SK-N-DZ (cell line): ENCODE data around the gene YIPF1.
A peak's percentile ranks its signal among the peaks of the same experiment; 100 is the strongest.
"Not testable (repeated sequence)": the region's sequence is repeated elsewhere in the genome, so short reads cannot be mapped to it uniquely, and the experiment has no call there.

ENCODE experiments used
- DNase-seq: peaks from one replicate; pipeline ENCODE4 v3.0.0-alpha.2; 2015; ENCODE audit warnings: low spot score

The YIPF1 gene

DNA sequence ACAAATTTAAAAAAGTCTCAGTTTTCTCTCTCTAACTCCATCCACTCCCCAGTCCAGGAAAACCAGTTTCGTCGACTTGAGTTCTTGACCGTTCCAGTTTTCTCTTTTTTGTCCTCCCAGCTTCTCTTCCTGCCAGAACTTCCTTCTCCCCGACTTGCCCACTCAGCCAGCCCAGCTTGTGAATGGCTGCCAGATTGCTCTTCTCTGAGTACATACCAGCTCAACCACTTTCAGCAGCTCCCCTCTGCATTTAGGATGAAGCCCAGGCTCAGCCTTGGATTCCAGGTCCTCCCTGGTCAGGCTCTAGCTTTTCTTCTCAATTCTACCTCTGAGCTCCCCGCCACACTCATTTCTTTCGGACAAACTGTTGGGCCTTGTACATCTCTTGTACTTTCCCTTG is 5.8 kb upstream of the YIPF1 start:
- no peak for DNase-seq

DNA sequence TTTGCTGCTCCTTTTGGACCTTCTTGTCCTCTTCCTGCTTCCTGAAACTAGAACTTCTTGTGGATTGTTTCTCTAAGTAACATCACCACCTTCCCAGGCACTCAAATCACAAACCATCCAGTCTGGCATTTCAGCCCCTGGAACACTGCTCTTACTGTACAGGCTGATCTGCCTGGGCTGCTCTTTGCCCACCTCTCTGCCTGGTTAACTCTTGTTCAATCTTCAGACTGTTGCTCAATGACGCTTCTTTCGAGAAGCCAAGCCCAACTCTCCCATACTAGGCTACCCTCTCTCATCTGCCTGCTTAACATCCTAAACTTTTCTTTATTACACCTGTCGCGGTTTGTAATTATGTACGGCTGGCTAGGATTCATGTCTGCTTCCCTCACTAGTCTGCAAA is 5.0 kb upstream of the YIPF1 start:
- DNase-seq, result no peak

DNA sequence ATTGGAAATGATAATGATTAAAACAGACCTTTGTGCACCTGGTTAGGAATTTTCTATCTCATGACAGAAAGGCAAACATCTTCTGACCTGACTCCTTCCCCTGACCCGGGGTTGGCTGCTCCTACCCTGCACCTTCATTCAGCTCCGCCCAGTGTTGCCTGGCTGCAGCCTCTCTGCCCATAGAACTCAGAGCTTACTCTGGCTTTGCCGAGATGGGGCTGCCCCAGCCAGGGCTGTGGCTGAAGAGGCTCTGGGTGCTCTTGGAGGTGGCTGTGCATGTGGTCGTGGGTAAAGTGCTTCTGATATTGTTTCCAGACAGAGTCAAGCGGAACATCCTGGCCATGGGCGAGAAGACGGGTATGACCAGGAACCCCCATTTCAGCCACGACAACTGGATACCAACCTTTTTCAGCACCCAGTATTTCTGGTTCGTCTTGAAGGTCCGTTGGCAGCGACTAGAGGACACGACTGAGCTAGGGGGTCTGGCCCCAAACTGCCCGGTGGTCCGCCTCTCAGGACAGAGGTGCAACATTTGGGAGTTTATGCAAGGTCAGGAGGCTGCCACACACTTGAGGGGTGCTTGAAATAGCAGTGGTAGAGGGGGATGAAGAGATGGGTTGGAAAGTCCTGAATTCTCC is 4.5 kb upstream of the YIPF1 start, which contains the start of gene DIO1:
Gene DIO1 (plus strand): TSS at position 189 of the 638 bp plus-strand sequence. CDS start 24 bp downstream, at position 213.
- DNase-seq, result no peak

DNA sequence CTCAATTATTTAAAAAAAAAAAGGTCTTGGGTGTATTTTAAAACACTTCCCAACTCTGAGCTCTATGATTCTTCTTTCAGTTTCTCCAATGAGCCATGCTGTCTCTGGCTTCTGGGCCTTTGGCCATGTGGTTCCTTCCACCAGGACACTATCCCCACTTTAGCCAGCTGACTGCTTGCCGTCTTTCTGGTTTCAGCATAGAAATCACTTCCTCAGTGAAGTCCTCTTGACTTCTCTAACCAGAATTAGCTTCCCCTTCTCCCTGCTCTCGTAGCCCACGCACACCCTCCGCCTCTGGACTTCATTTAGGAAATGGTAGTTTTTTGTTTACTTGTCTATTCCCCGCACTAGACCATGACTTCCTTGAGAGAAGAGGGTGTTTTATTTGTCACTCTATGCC is 3.3 kb upstream of the YIPF1 start:
- no peak for DNase-seq

DNA sequence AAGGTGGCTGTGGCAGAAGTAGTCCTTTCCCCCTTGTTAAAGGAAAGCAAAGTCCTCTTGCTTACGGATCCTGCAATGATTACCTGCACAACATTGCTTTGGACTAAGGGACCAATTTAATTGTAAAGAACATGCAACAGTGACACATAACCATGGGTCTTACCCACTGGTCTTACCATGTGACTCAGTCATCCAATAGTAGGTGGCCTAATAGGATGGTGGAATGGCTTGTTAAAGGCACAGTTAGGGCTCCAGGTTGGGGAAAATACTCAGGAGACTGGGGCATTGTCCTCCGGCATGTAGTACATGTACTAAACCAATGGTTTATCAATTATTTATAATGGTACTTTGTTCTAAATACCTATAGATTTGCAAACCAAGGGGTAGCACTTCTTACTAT is 2.1 kb upstream of the YIPF1 start:
- no peak for DNase-seq

DNA sequence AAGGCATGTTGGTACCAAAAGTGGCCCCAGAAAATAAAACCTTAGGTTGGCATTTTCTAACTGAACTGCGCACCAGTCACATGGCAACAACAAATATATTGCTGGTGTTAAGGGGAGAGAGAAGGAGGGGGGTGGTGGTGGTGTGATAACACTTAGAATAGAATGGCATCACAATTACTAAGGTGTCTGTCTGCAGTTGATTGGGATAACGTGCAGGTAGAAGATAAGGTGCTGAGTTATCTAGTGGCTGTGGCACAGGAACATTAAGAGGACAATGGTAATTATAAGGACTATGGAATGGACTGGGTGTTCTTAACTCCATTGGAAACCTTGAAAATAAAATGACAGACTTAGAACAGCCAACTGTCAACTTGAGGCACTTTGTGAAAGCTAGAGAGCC is 1.4 kb upstream of the YIPF1 start:
- no peak for DNase-seq

DNA sequence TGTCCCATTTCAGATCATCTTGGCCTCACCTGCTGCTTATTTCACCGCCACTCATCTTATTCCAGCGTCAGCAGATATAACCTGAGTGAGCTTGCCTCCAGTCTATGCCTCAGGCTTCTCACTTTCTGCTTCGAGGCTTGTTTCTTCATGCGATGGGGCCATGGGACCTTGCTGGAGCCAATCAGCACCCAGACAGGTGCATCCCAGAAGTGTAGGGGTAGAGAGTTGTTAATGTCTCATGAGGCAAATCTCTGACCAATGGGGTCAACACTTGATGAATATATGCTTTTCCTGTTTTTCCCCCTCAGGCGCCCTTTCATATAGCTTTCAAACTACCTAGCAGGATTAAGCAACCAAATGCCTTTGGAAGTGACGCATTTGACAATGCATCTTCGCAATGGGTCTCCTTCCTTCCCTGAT is 935 bp upstream of the YIPF1 start:
- DNase-seq, result no peak

DNA sequence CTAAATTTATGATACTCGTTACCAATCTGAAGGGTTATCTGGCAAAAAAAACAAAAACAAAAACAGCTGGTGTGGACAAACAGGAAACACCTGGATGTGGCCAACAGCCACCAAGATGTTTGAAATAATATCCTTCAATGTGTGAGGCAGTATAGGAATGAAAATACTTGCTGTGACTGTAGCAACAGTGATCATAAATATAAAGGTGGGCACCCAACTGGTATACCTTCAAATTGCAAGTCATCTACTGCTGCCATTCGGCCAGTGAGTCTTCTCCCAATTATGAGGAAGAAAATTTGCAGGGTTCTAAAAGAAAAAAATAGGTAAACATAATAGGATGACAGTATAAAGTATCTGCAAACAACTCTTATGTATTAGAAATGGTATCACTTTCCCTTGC is 916 bp downstream of the YIPF1 start:
- no peak for DNase-seq

DNA sequence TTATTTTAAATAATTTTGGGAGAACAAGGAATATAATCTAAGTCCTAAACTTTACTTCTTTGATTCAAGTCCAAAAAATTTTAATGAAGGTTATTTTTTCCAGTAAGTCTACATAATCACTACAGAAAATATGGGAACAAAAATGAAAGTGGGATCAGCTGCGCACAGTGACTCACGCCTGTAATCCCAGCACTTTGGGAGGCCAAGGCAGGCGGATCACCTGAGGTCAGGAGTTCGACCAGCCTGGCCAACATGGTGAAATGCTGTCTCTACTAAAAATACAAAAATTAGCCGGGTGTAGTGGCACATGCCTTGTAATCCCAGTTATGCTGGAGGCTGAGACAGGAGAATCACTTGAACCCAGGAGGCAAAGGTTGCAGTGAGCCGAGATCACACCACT is 6.0 kb downstream of the YIPF1 start:
- DNase-seq, result not testable (repeated sequence)

DNA sequence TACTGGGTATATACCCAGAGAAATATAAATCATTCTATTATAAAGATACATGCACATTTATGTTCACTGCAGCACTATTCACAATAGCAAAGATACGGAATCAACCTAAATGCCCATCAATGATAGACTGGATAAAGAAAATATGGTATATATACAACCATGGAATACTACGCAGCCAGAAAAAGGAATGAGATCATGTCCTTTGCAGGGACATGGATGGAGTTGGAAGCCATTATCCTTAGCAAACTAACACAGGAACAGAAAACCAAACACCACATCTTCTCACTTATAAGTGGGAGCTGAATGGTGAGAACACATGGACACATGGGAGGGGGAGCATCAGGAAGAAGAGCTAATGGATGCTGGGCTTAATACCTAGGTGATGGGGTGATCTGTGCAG is 7.7 kb downstream of the YIPF1 start:
- DNase-seq, result not testable (repeated sequence)

DNA sequence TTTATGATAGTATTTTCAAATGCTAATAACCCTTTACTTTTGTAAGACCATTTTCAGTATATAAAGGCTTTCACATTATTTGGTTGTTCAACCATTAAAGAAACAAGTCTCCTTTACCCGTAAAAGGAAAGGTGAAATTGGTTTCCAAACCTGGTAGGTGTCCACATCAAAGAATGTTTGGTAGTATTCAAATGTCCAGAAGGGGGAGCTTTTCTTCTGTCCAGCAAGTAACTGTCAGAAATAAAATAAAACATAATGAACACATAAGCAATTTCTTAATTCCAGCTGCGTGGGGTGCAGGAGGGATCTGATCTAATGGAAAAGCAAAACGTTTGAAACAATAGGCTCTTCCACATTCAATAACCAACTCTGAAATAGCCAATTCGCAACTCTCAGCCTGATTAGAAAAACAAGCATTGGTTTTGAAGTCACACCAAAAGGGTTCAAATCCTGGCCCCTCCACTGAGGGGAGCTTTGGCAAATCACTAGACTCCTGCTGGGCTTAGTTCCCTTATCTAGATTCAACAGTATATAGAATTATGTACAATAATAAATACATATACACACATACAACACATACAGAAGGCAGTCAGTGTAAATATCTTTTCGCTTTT is 11.0 kb downstream of the YIPF1 start:
- peak; percentile 26 for DNase-seq

DNA sequence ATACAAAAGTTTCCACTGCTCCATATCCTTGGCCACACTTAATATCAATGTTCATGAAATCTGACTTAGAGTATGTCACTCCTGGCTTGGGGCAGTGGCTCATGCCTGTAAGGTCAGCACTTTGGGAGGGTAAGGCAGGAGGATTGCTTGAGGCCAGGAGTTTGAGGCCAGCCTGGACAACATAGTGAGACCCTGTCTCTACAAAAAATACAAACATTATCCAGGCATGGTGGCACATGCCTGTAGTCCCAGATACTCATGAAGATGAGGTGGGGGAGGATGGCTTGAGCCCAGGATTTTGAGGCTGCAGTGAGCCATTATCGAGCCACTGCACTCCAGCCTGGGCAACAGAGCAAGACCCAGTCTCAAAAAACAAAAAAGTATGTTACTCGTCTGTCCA is 14.4 kb downstream of the YIPF1 start:
- DNase-seq, result not testable (repeated sequence)

DNA sequence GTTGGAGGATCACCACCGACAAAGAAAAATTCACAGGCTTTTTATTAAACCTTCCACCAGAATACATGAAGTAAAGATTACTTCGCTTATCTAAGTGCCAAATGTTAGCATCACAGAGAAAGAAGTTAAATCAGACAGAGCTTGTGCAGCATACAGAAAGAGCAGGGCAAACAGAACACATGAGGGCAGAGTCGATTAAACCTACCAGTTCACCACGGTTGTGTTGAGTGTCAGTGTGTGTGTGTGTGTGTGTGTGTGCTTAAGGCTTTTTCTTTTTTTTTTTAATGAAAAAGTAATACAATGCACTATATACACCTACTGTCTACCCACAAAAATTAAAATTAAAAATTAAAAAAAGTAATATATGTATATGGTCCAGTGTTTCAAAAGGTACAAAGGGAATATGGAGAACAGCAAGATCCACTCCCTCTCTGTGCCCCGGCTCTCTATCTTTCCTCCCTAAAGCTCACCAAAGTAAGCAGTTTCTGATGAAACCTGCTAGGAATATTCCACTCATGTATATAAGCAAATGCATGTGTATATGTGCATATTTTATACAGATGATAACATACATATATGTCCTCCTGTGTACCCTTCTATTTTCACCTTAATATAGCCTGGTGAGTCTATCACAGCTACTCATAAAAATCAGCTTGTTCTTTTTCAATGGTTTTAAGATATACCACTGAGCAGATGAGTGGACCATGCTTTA is 17.7 kb downstream of the YIPF1 start:
- no peak for DNase-seq

DNA sequence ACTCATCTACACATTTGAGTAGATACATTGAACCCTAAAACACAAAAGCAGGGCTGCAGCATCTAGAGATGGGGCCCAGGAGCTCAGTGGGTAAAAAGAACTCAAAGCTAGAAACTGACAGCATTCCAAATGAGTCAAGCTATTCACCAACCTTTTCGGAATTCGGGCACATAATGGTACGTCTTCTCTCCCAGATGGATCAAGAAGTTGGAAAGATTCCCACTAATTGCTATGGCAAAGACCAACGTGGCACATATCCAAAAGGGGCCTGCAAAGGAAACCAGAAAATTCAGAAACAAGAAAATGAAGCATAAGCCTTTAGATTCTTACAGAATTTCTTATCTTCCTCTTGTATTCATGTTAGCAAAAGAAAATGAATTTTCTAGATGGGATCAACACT is 18.4 kb downstream of the YIPF1 start:
- no peak for DNase-seq

DNA sequence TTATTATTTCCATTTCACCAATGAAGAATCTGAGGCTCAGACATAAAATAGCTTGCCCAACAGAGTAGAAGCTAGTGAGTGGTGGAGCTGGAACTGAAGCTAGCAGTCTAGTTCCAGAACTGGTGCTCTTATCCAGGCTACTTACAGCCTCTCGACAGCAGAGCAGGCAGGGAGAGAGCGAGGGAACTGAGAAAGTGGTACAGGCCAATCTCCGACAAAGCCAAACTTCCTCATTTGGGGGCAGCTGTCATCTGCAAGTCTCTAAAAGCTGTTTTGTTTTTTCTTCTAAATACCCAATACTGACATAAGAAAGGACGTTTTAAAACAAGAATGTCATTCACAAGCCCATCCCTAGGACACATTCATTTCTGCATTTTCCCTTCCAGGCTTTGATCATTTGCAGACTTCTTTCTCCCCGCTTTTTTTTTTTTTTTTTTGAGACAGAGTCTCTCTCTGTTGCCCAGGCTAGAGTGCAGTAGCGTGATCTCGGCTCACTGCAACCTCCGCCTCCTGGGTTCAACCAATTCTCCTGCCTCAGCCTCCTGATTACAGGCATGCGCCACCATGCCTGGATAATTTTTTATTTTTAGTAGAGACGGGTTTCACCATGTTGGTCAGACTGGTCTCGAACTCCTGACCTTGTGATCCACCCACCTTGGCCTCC is 20.0 kb downstream of the YIPF1 start:
- DNase-seq, result no peak

DNA sequence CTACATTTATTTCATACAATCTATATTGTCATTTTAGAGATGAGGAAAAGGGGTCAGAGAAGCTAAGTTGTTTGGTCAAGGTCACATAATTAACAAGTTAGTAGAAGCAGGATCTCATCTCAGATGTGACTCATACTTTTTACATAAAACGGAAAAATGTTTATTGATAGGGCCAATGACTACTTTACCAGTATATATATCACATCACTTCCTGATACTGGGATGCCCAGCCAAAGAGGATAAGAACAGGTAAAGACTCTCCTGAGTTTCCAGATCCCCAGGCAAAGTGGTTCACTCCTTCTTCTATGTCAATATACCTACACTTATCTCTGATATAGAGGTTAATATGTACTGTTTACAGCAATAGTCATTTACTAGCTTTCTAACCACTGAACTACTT is 21.0 kb downstream of the YIPF1 start:
- no peak for DNase-seq

DNA sequence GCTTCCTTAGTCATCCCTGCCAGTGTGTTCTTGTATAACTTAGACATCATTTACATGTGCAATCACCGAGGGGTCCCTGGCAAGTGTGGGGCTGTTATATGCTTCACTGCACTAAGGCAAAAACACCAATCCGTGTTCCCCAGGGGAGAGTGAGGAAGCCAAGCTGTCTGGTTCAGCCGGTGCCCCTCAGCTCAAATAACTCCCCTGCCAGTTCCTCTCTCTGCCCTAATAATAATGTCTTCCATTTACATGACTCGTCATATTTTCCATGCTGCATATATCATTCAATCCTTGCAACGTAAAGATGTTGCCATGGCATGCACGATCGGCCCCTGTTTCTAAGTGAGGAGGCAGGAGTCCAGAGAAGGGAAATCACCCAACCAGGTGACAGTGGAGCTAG is 27.1 kb downstream of the YIPF1 start:
- DNase-seq, result no peak

DNA sequence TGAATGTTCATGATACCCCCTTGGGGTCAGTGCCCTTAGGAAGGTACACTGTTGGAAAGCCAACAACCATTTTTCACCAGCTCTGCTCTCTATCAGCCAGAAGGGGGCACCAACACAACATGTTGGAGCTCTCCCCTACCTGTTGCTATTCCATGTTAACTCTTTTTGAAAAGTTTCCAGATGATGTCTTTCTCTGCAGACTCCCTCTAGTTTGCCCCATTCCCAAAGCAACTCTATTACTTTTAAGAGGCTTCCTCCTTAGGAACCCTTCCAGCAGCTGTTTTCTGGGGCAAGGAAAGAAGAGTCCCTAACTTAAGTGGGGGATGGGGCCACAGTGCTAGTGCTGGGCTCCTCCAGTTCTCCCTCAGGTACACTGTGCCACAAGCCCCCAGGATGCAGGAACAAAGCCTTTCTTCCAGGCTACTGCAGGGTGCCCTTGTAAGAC is 28.6 kb downstream of the YIPF1 start:
- peak; percentile 40 for DNase-seq

DNA sequence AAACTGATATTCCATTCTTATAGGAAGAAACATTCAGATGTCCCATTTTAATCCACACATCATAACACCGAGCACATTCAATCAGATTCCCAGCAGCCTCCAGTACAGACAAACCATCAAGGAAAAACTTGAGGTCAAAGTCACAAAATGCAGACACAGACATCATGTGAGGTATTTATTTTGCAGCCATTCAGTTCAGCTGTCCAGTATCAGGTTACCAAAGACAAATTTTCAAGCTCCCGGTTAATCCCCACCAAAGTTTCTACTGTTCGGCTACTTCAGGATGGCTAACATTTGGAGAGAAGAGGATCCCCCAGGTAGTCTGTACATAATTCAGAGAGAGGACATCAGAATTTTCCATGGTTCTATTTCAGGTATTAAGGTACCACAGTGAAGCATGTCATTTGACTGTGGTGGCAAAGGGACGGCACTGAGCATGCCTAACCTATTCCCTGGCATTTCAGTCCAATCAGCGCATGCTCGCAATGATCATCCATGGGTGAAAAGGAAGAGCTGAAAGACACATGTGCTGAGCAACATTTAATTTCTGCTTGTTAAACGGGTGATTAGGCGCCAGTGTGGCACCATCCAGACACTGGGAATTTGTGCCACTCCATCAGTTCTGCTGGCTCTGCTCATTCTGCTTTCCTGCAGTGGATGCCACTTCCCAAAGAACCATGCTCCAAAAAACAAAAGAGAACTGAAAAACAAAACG is 37.9 kb downstream of the YIPF1 start:
- DNase-seq, result no peak

DNA sequence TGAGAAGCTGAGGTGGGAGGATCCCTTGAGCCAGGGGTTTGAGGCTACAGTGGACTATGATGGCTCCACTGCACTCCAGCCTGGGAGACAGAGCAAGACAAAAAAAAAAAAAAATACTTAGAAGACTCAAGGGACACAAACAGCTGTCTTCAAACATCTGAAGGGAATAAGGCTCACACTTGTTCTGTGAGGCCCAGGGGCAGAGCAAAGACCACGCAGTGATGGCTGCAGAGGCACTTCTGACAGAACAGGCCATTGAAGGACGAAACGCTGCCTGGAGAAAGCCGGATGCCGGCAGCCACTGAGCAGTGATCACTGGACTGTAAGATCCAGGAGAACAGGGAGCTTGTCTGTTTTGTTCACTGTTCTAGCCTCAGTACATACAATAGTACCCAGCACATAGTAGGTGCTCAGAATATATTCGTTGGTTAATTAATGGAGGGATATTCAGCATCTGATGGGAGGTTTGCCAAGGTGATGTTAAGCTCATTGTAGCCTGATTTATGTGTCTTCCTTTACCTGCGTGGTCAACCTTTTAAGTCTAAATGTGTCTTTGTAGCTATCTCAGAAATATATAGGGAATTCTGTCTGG is 39.4 kb downstream of the YIPF1 start:
- no peak for DNase-seq

DNA sequence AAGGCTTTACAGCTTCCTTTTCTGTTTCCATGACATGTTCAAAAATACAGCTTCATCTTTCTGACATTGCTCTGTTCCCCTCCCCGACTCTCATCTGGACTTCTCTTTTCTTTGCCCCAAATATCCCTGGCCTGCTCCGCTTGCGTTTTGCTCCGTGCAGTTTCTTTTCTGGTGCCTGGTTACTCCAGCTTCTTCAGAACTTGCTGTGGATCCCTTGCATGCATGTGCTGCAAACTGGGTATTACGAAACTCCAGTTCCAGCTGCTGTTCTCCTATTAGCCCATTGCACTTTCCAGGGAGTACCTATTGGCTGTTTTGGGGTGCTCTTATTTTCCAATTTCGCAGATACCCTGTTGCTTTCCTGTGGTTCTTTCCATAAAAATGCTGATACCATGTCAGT is 41.6 kb downstream of the YIPF1 start:
- DNase-seq, result no peak
